ENCODE data around the gene STK16.
"Not testable (repeated sequence)": the region's sequence is repeated elsewhere in the genome, so short reads cannot be mapped to it uniquely, and the experiment has no call there.

Gene STK16

GRCh38 chr2:219245148-219245898 lies at the start of gene STK16, which contains the start of gene GLB1L:
TSS of gene STK16 (plus strand) at chr2:219245479. CDS start at chr2:219246000, 521 bp downstream.
TSS of gene GLB1L (minus strand) at chr2:219245444. CDS start at chr2:219243573, 1,871 bp downstream.
- DNase-seq: peak; percentile 90

- no peak for DNase-seq
Measured at GRCh38 chr2:219197388-219197787, 47.9 kb upstream of the STK16 start.

- DNase-seq: no peak
Measured at GRCh38 chr2:219198974-219199373, 46.3 kb upstream of the STK16 start.

GRCh38 chr2:219199470-219200211 lies 45.6 kb upstream of the STK16 start:
- no peak for DNase-seq

- not testable (repeated sequence) for DNase-seq
Measured at GRCh38 chr2:219200502-219201326, 44.6 kb upstream of the STK16 start.

- not testable (repeated sequence) for DNase-seq
Measured at GRCh38 chr2:219201331-219201730, 43.9 kb upstream of the STK16 start.

GRCh38 chr2:219204425-219205164 lies 40.7 kb upstream of the STK16 start:
- DNase-seq: no peak

GRCh38 chr2:219205165-219205538 lies 40.1 kb upstream of the STK16 start:
- DNase-seq: no peak

GRCh38 chr2:219205981-219206327 lies 39.3 kb upstream of the STK16 start:
- DNase-seq: no peak

GRCh38 chr2:219206328-219207133 lies 38.7 kb upstream of the STK16 start, which contains the start of gene ZFAND2B:
TSS of gene ZFAND2B (plus strand) at chr2:219206782. CDS start at chr2:219206988, 206 bp downstream.
- peak; percentile 94 for DNase-seq

- DNase-seq: no peak
Measured at GRCh38 chr2:219207134-219207883, 38.0 kb upstream of the STK16 start.

- DNase-seq: no peak
Measured at GRCh38 chr2:219207884-219208740, 37.2 kb upstream of the STK16 start.

- no peak for DNase-seq
Measured at GRCh38 chr2:219209236-219210195, 35.8 kb upstream of the STK16 start.

GRCh38 chr2:219210196-219210885 lies 34.9 kb upstream of the STK16 start:
- DNase-seq: no peak

- no peak for DNase-seq
Measured at GRCh38 chr2:219210886-219211362, 34.4 kb upstream of the STK16 start.

- DNase-seq: no peak
Measured at GRCh38 chr2:219213026-219213415, 32.3 kb upstream of the STK16 start.

GRCh38 chr2:219213486-219214071 lies 31.7 kb upstream of the STK16 start:
- no peak for DNase-seq

Data from activated naive CD4-positive, alpha-beta T cell treated with Interleukin-2 at 50 U/mL for 16 hours (primary cell).